HG03520 (cell line): ENCODE results near the gene UFD1.

Experiments used
- ATAC-seq: cut with Tn5 transposase; IDR thresholded peaks from one replicate; pipeline ENCODE4 v1.9.1; 2021; ENCODE audit warnings: mild to moderate bottlenecking, moderate library complexity; ENCODE audit not compliant: unreplicated experiment

Gene UFD1

DNA sequence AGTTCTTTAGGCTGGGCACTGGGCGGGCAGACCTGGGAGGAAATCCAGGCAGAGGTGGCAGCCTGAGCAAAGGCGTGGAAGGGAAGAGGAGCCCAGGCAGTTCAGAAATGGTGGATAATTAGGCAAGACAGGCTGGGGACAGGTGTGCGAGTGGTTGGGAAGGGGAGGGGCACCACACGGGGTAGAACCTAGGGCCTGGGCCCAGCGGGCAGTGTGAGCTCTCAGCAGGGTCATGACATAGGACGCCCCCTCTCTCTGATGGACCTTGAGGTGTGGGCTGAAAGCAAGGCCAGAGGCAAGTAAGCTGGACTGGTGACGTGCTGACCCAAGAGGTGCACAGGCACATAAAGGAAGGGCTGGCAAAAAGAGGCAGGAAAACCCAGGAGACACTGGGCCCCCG is 6.8 kb downstream of the UFD1 start:
- ATAC-seq: no peak

DNA sequence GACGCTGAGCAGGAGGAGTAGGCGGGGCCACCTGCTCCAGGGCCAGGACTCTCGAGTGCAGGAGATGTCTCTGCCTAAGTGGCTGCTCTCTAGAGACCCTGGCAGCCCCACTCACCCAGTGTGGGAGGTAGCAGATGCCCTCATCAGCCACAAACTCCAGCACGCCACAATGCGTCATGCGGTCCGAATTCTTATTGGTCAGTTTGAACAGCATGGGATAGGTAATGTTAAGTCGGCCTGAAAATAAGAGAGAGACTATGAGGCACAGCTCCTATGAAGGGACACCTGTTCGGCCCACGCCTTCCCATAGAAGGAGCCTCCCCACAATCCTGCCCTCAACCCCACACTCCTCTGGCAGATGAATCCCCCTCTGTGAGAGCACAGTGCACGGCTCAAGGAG is 7.4 kb downstream of the UFD1 start:
- no peak for ATAC-seq

GRCh38 chr22:19470010-19470409 is 9.0 kb downstream of the UFD1 start:
- ATAC-seq: no peak

GRCh38 chr22:19469421-19469820 is 9.6 kb downstream of the UFD1 start:
- ATAC-seq: no peak

DNA sequence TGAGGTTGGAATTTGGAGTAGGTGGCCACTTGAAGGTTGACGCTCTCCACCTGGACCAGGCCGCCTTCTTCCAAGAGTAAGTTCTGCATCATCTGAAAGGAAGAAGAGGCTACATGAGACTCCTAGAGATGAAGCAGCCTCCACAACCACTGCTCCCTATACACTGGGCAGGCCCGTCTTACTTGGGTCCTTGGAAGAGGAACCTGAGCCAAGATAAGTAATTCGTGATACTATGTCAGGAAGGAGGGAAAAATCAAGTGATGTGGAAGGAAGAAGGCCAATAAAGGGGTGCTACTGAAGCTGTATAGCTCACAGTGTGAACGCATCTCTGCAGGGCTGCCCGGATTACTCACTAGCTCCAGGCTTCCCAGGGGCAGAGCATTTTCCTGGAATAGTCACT is 11.1 kb downstream of the UFD1 start:
- ATAC-seq: no peak

DNA sequence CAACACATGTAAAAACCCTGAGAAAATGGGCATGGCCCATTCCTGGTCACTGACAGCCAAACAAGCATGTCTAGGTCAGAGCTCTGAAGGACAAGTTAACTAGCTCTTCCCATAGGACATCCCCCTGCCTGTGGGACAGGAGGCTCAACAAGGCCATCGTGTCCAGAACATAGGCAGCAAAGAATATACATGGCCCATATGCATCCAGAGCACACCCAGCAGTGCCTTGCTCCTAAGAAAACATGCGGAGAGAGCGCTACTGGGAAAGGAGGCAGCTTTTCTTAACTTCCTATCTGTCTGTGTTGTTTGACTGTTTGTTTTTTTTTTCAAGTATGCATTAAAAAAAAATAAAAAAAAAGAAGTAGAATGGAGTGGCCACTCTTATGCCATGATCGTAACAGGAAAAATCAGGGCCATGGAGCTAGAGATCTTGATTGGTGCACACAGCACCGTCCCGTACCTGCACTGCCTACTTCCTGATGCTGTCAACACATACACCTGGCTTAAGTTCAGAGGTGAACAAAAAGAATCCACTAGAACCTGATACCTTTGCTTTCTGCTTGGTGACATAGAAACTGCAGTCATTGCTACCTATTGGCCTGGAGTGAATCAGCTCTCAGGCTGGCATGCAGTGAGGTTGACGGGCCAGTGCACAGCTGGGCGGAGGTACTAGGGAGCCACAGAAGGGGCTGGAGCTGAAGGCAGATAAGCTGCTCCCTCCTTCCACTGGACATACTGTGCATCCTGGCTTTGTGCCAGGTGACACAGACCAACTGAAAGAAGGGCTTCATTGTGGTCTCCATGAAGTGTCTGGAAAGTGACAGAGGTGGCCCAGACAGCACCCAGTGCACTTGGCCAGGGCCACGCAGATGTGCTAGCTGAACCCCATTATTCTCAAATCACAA is 11.9 kb downstream of the UFD1 start:
- ATAC-seq: no peak

GRCh38 chr22:19466126-19466716 is 12.8 kb downstream of the UFD1 start:
- no peak for ATAC-seq

GRCh38 chr22:19464975-19465374 is 14.0 kb downstream of the UFD1 start:
- ATAC-seq: no peak

DNA sequence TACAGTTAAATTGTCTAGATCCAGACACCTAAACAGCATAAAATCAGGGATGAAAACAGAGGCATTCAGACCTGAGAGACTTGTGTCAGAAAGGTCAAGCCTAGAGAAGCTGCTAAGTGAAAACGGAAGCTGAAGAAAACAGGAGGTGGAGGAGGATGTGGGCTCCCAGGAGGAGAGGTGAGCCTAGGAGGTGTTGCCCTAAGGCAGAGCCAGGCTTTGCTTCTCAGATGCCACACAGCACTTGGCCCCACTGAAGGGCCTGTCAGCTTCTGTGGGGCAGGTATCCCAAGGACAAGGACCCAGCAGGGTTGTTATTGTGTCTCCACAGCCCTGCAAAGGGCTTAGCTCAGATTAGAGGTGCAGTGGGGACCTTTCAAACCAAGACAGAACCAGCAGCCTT is 14.4 kb downstream of the UFD1 start:
- ATAC-seq: no peak

DNA sequence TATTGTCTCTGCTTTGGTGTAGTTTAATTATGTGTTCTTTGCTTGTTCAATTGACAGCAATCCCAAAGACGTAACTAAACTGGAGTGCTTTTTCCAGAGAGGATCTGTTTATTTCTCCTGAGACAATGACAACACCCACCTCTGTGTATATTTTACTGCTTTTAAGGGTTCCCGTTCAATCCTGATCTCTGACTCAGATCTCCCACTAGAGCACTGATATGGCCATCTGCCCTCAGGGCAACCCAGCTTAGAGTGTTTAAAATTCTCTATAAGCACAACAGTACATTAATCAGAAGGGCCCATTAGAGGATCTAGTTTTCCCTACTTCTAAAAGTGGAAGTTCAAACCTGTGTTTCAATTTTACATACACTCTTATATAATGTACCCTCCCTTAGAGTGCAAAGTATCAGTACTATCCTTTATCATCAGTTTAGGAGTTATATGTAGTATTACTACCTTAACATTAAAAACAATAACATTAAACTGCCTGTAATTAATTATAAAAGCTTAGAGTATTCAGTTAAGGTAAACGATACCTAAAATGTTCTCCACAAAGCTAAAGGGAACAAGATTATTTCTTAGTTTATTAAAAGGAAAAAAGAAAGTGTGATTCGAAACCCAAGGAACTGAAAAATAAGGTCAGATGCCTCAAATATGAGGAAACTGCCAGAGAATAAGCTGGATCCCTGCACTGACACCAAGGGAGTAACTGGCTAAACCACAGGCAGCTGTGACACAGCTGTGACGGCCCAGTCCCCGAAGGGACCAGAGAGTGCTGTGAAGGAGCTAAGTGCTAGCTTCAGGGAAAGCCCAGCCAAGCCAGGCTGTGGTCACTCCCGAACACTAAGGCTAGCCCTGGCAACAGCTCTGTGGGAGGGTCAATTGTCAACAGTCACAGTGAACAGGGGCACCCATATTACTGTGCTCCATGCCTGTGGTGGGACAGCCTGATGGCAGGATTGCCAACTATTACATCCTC is 15.2 kb downstream of the UFD1 start:
- ATAC-seq: no peak

DNA sequence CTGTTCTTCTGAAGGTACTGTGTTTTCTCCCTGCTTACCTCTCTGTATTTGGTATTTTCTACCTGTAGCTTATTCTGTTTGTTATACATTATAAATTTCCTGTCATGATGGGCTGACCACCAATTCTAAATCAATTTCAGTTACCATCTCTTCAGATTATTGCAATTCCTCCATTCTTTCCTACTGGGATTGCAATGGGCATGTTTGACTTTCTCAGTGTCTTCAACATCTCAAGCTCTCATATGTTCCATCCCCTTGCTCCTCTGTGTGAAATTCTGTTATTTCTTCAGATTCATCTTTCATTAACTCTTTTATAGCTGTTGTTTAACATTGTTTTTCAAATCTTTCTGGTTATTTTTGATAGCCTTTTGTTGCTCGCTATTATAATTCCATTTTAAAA is 16.0 kb downstream of the UFD1 start:
- no peak for ATAC-seq

DNA sequence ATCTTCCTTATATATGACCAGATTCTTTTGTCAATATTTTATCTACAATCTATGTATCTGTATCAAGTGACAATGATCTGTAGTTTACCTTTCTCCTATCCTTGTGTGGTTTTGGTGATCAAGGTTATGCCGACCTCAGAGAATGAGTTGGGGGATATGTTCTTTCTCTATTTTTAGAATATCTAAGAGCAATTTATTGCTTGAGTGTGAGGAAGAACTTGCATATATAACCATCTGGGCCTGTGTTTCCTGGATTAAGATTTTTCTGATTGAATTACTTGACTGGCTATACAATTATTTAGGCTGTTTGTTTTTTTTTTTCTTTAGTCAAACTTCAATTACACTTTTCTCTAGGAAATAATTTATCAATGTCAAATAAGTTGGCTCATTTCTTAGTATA is 17.5 kb downstream of the UFD1 start:
- ATAC-seq: no peak

GRCh38 chr22:19460036-19460435 is 19.0 kb downstream of the UFD1 start:
- no peak for ATAC-seq

DNA sequence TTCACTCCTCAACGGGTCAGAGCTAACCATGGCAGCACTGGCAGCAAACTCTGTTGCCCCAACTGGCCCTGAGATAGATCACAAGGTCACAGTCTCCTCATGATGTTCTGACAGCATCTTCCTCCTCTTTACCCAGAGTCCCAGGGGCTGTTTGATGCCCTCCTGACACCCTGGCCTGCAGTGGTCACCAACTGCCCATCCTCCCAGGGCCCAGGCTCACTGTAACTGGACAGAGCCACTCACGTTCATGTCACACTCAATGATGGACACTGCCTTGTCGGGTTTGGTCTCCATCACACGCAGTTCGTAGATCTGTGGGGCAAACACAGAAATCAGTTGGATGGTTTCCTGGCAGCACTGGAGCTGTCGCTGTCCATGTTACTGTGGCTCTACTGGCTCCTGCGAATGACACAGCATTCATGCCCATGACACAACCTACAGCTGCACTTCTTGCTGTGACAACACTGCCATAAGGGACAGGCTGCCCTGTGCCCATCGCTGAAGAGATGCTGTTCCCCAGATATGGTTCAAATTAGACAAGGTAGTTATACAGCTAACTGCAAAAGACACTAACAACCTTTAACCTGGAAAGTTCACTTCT is 21.1 kb downstream of the UFD1 start:
- ATAC-seq: no peak

- no peak for ATAC-seq
Measured at GRCh38 chr22:19456541-19456940, 22.5 kb downstream of the UFD1 start.

DNA sequence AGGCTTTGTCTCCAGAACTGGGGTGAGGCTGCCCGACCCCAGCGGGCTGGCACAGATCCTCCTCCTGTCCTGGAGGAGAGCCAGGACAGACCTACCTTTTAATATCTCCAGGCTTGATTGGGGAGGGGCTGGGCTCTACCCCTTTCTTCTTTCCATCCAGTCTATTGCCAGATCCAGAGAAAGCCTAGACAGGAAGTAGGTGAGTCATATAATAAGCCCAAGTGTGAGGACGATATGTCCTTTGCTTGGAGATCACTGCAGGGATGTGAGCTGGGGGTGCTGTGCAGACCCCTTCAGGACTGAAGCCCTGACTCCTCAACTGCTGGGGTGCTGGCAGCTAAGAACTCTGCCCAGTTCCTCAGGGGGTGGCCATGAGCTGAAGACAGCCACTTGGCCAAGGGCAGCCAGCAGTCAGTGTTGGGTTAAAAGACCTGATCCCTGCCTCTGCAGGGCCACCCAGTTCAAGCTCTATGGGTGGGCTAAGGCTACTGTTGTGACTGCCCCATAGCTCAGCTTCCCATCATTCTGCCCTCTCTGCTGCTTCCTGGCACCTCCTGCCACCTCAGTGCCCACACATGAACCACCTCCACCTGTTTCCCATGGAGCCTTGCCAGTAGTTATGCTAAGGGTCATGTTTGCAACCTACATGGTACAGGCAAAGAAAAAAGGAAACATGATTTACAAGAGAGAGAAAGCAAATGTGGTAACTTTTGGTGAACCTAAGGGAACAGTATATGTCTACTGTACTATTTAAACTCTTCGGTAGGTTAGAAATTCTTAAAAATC is 23.2 kb downstream of the UFD1 start:
- no peak for ATAC-seq

GRCh38 chr22:19455033-19455432 is 24.0 kb downstream of the UFD1 start:
- ATAC-seq: no peak

DNA sequence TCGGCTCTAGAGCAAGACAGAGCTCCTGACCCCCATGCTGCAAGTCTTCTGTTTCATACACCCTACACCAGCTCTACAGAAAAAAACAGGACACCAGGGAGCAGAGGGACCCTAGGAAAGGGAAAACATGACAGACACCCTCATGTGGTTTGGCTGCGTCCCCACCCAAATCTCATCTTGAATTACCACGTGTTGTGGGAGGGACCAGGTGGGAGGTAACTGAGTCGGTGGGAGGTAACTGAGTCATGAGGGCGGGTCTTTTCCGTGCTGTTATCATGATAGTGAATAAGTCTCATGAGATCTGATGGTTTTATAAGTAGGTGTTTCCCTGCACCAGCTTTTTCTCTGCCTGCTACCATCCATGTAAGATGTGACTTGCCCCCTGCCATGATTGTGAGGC is 24.8 kb downstream of the UFD1 start:
- no peak for ATAC-seq

DNA sequence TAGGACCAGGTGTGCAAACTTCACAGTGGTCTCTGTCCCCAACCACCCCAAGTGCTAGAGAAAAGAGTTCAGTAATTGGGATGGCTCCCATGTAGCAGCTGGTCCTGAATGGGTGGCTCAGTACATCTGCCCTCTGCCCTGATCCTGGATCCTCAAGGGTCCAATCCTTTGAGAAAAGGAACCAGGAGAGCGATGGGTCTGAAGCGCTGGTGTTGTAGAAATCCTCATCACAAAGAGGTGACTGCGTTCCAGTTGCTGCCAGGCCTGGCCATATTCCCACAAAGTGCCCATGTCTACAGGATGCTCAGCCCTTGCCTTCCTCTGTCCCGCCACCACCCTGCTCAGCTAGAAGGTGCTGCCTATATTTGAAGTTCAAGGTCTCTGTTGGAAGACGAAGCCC is 25.3 kb downstream of the UFD1 start:
- ATAC-seq: no peak

GRCh38 chr22:19451570-19451969 is 27.4 kb downstream of the UFD1 start:
- ATAC-seq: no peak
